HepG2 (cell line): ENCODE data around the gene BRCA2. TPM values are rescaled to one million over a fixed set of nuclear protein-coding genes. Genes with fewer than 3 reads are reported as not detected.

ENCODE experiments used
- AHDC1 ChIP-seq: sonication (generic); formaldehyde crosslinking; IDR thresholded peaks from 2 replicates; pipeline ENCODE4 v1.5.1; 2020; ENCODE audit warnings: mild to moderate bottlenecking, missing genetic modification reagents, borderline replicate concordance
- CHD4 ChIP-seq: fragments of 200-600 bp; sonication (generic); IDR thresholded peaks from 2 replicates; pipeline ENCODE4 v1.7.0; 2017; ENCODE audit warnings: mild to moderate bottlenecking, low read length, borderline replicate concordance
- ELF3 ChIP-seq: IDR thresholded peaks from 2 replicates; pipeline ENCODE4 v1.6.1; 2016; ENCODE audit warnings: missing genetic modification reagents, missing compliant biosample characterization
- FOXO1 ChIP-seq: sonication (generic); formaldehyde crosslinking; IDR thresholded peaks from 2 replicates; pipeline ENCODE4 v1.4.0; 2020; ENCODE audit warnings: missing genetic modification reagents
- GATAD2A ChIP-seq: IDR thresholded peaks from 2 replicates; pipeline ENCODE4 v1.6.1; 2016
- MTA1 ChIP-seq: sonication (generic); formaldehyde crosslinking; IDR thresholded peaks from 2 replicates; pipeline ENCODE4 v1.4.0; 2020; ENCODE audit warnings: missing genetic modification reagents, mild to moderate bottlenecking, borderline replicate concordance
- NONO ChIP-seq, 2 experiments: fragments of 450-650 bp in 1 of 2; sonication (generic) in 1 of 2; formaldehyde crosslinking in 1 of 2; IDR thresholded peaks in 1 of 2; conservative IDR thresholded peaks in 1 of 2; 2 replicates each; pipeline versions ENCODE4 v1.6.1 to v1.8.0; 2017 to 2022; ENCODE audit warnings: mild to moderate bottlenecking in 1 of 2, missing genetic modification reagents in 1 of 2, moderate library complexity in 1 of 2
- NR3C1 ChIP-seq: sonication (generic); formaldehyde crosslinking; IDR thresholded peaks from 2 replicates; pipeline ENCODE4 v1.4.0; 2020; ENCODE audit warnings: missing genetic modification reagents
- SP2 ChIP-seq: sonication (generic); formaldehyde crosslinking; IDR thresholded peaks from 2 replicates; pipeline ENCODE4 v1.5.1; 2020; ENCODE audit warnings: mild to moderate bottlenecking, missing genetic modification reagents
- TCF7L2 ChIP-seq: IDR thresholded peaks from 2 replicates; pipeline ENCODE4 v1.6.1; 2011; ENCODE audit warnings: mild to moderate bottlenecking, low read depth, low read length, moderate library complexity
- TMF1 ChIP-seq: sonication (generic); formaldehyde crosslinking; IDR thresholded peaks from 2 replicates; pipeline ENCODE4 v1.8.1; 2022; ENCODE audit warnings: low read depth, missing genetic modification reagents
- ZHX1 ChIP-seq: sonication (generic); formaldehyde crosslinking; IDR thresholded peaks from 2 replicates; pipeline ENCODE4 v1.8.1; 2022; ENCODE audit warnings: low read depth, mild to moderate bottlenecking, missing genetic modification reagents
- ZNF552 ChIP-seq: sonication (generic); formaldehyde crosslinking; IDR thresholded peaks from 2 replicates; pipeline ENCODE4 v1.9.0; 2022; ENCODE audit warnings: missing genetic modification reagents, mild to moderate bottlenecking, borderline replicate concordance
- ZNF589 ChIP-seq: sonication (generic); formaldehyde crosslinking; conservative IDR thresholded peaks from 2 replicates; pipeline ENCODE4 v1.8.0; 2022; ENCODE audit warnings: mild to moderate bottlenecking, moderate library complexity, missing genetic modification reagents
- ZNF773 ChIP-seq: sonication (generic); formaldehyde crosslinking; IDR thresholded peaks from 2 replicates; pipeline ENCODE4 v1.4.0; 2020; ENCODE audit warnings: missing genetic modification reagents, borderline replicate concordance
- ZNF878 ChIP-seq: sonication (generic); formaldehyde crosslinking; IDR thresholded peaks from 2 replicates; pipeline ENCODE4 v1.8.1; 2023; ENCODE audit warnings: mild to moderate bottlenecking, missing genetic modification reagents, moderate library complexity
- polyA plus RNA-seq, 8 experiments: library from polyadenylated mRNA; depleted of rRNA in 3 of 8; stranded (reverse) in 7 of 8; unstranded in 1 of 8; fragments of >200 nt; fragmentation: Illumina TruSeq in 4 of 8; extraction: Trizol in 4 of 8; gene quantifications; 2 replicates each; pipeline versions ENCODE4 v1.2.1 to v1.2.3, GENCODE V29; 2011 to 2016; ENCODE audit warnings: low read depth in 4 of 8, missing spikeins in 1 of 8, mixed read lengths in 1 of 8; ENCODE audit not compliant: insufficient read depth in 1 of 8
- total RNA-seq, 5 experiments: library from RNA; depleted of rRNA; stranded (reverse); fragments of >200 nt; fragmentation: Illumina TruSeq; extraction: Trizol; gene quantifications; 2 replicates each; pipeline ENCODE4 v1.2.3, GENCODE V29; 2016; ENCODE audit warnings: low read depth in 1 of 5
- TF ChIP-seq, protein P1 (sequence below): IDR thresholded peaks from 2 replicates; pipeline ENCODE4 v1.6.1; 2016; ENCODE audit warnings: missing genetic modification reagents, missing compliant biosample characterization
- TF ChIP-seq, protein P2 (sequence below): sonication (generic); formaldehyde crosslinking; IDR thresholded peaks from 2 replicates; pipeline ENCODE4 v1.4.0; 2020; ENCODE audit warnings: missing genetic modification reagents

The BRCA2 gene
- total and polyA plus RNA-seq, 2 of the 13 experiments (the other 11 are each of a cell fraction or from before 2014, with no cell fraction given), result 3.1 to 24.6 TPM

- TF ChIP-seq TMF1 (CRISPR knock-in tag) (0 out of 2 replicates have a peak, but pooled peaks have one; percentile 12), FOXO1 (CRISPR knock-in tag) (peak; percentile 92), SP2 (CRISPR knock-in tag) (no peak), ZNF552 (CRISPR knock-in tag) (no peak), ELF3 (CRISPR knock-in tag) (peak; percentile 89), NR3C1 (no peak), AHDC1 (CRISPR knock-in tag) (peak; percentile 71; the same call in 1 of the 2 replicates), CHD4 (no peak), ZNF589 (CRISPR knock-in tag) (no peak), GATAD2A (peak; percentile 83), TCF7L2 (no peak), ZHX1 (no peak), ZNF773 (CRISPR knock-in tag) (no peak), MTA1 (CRISPR knock-in tag) (peak; percentile 51; the same call in 1 of the 2 replicates), NONO (IDR thresholded peaks at IDR 0.05) (no peak), NONO (CRISPR knock-in tag; conservative IDR thresholded peaks at IDR 0.05) (no peak; the same call in 1 of the 2 replicates), ZNF878 (CRISPR knock-in tag) (peak; percentile 76; the same call in 1 of the 2 replicates)
- TF ChIP-seq, protein P1, sequence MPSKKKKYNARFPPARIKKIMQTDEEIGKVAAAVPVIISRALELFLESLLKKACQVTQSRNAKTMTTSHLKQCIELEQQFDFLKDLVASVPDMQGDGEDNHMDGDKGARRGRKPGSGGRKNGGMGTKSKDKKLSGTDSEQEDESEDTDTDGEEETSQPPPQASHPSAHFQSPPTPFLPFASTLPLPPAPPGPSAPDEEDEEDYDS, result peak; percentile 95
- TF ChIP-seq, protein P2, sequence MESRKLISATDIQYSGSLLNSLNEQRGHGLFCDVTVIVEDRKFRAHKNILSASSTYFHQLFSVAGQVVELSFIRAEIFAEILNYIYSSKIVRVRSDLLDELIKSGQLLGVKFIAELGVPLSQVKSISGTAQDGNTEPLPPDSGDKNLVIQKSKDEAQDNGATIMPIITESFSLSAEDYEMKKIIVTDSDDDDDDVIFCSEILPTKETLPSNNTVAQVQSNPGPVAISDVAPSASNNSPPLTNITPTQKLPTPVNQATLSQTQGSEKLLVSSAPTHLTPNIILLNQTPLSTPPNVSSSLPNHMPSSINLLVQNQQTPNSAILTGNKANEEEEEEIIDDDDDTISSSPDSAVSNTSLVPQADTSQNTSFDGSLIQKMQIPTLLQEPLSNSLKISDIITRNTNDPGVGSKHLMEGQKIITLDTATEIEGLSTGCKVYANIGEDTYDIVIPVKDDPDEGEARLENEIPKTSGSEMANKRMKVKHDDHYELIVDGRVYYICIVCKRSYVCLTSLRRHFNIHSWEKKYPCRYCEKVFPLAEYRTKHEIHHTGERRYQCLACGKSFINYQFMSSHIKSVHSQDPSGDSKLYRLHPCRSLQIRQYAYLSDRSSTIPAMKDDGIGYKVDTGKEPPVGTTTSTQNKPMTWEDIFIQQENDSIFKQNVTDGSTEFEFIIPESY, result 0 out of 2 replicates have a peak, but pooled peaks have one; percentile 29
Measured at GRCh38 chr13:32427852-32428580, 112.7 kb downstream of the BRCA2 start, which contains the start of gene N4BP2L1 (continued).
